ENCODE measurements around the gene YPEL2.

GRCh38 chr17:59392973-59393679, 61.7 kb downstream of the YPEL2 start:
- no peak for TF ChIP-seq ZNF558 (tag by site-specific recombination; IDR thresholded peaks at IDR 0.05)
- no peak for TF ChIP-seq ZNF692 (tag by site-specific recombination; IDR thresholded peaks at IDR 0.05)
- no peak for TF ChIP-seq ZNF600 (tag by site-specific recombination; IDR thresholded peaks at IDR 0.05)
- TF ChIP-seq ZNF248 (tag by site-specific recombination; IDR thresholded peaks at IDR 0.05), result no peak
- TF ChIP-seq ZNF549 (tag by site-specific recombination; IDR thresholded peaks at IDR 0.05), result no peak
- no peak for TF ChIP-seq ZNF768 (tag by site-specific recombination; IDR thresholded peaks at IDR 0.05)
- TF ChIP-seq REPIN1 (tag by site-specific recombination; IDR thresholded peaks at IDR 0.05; ENCODE audit: low read depth), result no peak
- no peak for TF ChIP-seq CTCF (tag by site-specific recombination; IDR thresholded peaks at IDR 0.05)

Data from HEK293 (cell line).